Activated CD8-positive, alpha-beta memory T cell treated with anti-CD3 and anti-CD28 coated beads, Interleukin-2, amount 50 U/mL, for 1 hour (primary cell): Measurements from ENCODE around the gene TRPC4AP.
"Not testable (repeated sequence)": the region's sequence is repeated elsewhere in the genome, so short reads cannot be mapped to it uniquely, and the experiment has no call there.

ENCODE experiments used
- DNase-seq: peaks from one replicate; pipeline ENCODE4 v3.0.0-alpha.2; 2020; ENCODE audit errors: extremely low read depth

The TRPC4AP gene

DNA sequence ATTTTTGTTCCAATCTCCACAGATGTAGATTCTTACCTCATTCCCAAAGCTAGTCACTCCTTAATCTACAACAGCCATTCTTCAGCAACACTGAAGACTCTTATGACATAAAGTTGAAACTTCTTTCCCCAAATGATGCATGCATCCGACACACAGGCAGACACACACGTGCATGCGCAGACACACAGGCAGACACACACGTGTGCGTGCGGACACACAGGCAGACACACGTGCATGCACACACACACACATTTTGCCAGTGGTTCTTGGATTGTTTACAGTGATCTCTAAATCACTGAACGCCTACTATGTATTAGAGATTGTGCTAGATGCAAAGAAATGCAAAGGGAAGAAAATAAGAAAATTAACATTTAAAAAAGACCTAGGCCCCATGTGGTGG is 9.0 kb upstream of the TRPC4AP start:
- DNase-seq = no peak

DNA sequence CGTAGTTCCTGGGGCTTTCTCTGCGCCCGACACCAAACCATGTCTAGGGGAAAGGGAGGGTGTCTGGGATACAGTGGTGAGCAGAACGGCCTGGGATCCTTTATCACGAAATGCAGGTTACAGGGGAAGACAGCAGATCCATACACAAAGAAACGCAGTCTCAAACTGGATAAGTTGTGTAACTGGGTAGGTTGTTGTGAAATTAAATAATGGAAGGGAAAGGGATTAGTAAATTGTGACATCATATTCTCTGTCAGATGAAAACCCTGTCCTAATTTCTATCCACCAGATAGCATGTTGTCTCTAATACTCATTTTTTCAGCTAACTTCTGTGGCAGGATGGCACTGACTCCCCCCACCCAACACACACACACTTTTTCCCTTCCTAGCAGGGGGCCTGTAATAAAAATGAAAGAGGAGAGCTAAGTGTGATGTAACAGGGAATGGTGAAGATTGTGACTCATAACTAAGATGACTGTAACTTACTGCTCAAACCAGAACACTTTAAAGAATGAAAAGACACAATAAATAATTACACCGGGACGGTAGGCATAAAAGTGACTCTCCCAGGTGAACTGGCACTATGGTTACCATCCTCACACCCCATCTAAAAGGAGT is 769 bp upstream of the TRPC4AP start:
- DNase-seq = no peak

DNA sequence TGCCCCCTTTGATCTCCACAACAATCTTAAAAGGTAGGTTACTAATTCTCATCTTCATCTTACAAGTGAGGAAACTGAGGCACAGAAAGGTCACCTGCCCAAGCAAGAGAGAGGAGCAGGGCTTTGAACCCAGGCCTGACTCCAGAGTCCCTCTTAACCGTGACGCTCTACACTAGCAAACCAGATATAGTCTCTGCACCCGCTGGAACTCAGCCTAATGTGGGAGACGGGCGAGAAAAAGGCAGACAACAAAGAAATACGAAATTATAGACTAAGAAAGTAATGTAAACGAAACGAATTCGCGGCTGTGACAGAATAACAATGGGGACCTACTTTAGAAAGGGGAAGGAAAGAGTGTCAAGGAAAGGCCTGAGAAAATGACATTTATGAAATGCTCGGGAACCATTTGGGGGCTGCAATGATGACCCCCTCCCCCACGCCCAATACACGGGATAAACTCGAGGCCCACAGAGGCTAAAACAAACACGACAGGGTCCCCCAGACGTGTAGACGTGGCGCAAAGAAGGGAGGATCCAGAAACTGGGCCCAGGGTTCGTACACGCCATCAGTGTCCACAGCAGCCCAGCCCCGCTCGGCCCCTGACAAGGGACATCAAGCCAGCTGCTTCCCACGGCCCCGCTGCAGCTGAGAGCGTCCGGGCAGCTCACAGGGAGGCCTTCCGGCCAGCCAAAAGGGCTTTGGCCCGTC is 637 bp downstream of the TRPC4AP start:
- DNase-seq = no peak

DNA sequence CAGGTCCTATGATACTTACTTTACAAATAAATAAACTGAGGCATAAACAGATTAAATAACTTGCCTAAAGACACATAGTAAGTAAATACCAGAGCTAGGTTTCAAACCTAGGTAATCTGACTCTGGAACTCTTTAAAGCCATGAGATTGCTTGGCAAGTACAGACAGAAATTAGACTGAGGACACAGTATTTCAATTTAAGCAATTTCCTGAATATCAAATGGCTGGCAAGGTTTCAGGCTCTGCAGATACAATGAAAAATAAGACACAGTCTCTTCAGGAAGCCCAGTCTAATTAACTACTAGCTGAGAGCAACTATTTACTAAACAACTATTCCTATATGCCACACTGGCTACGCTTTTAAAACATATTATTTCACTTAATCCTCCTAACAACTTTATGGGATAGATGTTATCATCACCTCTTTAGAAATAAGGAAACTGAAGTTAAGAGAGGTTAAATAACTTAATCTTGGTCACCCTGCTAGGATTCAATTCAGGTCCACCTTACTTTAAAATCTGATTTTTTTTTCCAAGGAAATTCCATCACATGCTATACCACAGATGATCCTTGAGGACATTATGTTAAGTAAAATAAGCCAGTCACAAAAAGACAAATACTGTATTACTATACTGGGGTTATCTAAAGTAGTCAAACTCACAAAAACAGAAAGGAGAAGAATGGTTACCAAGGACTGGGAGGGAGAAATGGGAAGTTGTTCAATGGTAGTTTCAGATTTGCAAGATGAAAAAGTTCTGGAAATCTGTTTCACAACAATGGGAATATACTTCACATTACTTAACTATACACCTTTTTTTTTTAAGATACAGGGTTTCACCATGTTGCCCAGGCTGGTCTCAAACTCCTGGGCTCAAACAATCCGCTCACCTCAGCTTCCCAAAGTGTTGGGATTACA is 4.1 kb downstream of the TRPC4AP start:
- no peak for DNase-seq

DNA sequence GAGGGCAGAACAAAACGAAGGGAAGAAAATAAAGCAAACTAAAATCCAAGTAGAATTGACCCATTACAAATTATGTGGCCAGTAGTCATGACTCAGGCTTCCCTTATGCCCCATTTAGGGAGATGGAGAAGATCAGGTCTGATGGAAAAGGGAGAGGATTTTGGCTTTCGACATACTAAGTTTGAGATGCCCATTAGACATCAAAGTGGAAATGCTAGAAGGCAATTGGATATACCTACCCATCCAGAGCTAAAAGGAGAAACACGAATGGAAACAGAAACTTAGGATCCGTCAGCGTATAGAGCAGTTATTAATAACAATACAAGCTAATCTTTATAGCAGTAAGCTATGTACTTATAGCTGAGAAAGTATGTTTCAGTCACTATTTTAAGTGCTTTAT is 4.8 kb downstream of the TRPC4AP start:
- no peak for DNase-seq

DNA sequence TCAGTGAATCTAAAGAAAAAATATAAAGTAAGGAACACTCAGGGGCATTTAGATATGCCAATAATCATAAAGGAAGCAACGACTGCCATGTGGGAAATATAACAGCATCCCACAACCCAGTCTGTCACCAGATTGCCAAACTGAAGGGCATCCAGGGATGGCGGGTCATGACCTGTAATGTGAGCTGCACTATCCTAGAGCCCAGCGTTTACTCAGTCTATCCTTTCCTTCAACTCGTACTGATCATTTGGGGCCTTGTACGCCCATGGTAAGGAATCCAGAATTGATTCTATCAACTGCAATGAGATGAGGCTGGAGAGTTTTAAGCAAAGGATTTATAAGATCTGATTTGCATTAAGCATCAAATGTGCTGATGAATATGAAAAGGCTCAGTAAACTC is 5.3 kb downstream of the TRPC4AP start:
- DNase-seq = no peak

DNA sequence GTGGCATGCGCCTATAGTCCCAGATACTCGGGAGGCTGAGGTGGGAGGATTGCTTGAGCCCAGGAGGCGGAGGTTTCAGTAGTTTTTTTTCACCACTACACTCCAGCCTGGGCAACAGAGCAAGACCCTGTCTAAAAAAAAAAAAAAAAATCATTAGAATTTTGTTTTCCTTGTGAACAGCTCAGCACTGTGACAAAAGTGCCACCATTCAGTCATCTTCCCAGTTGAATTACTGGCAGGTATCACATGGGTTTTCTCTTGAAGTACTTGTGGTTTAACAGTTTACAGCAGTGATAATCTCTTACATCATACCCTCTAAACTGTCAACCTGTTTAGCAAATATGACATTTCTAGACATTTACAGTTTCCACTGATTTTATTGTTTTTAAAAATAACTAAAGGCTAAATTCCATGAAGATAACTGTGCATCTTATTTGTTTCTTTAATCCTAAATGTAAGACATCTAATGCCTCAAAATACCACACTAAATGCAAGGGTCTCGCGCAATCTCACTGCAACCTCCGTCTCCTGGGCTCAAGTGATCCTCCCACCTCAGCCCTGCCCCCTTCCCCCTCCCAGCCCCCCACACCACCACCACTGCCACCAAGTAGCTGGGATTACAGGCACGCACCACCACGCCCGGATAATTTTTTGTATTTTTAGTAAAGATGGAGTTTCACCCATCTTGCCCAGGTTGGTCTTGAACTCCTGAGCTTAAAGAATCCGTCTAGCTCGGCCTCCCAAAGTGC is 7.0 kb downstream of the TRPC4AP start:
- DNase-seq = no peak

DNA sequence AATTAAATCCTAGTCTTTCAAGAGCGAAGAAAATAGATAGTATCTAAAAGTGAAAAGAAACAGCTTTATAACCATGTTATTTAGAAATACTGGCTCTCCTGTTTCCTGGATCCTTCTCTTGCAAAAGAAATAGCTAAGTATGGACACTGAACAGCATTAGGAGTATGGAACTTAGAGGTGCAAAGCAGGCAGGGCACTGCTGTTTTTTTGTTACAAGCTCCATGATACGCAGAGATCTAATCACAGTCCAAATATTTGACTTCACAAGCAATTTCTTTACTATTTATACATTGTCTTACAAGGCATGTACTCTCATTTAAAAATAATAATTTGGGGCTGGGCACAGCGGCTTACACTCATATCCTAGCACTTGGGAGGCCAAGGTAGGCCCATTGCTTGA is 7.6 kb downstream of the TRPC4AP start:
- no peak for DNase-seq

DNA sequence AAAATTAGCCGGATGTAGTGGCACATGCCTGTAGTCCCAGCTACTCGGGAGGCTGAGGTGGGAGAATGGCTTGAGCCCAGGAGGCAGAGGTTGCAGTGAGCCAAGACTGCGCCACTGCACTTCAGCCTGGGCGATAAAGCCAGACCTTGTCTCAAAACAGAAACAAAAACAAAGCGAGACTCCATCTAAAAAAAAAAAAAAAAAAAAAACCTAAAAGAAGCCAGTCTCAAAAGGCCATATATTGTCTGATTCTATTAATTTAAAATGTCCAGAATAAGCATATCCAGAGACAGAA is 12.3 kb downstream of the TRPC4AP start:
- DNase-seq = not testable (repeated sequence)

DNA sequence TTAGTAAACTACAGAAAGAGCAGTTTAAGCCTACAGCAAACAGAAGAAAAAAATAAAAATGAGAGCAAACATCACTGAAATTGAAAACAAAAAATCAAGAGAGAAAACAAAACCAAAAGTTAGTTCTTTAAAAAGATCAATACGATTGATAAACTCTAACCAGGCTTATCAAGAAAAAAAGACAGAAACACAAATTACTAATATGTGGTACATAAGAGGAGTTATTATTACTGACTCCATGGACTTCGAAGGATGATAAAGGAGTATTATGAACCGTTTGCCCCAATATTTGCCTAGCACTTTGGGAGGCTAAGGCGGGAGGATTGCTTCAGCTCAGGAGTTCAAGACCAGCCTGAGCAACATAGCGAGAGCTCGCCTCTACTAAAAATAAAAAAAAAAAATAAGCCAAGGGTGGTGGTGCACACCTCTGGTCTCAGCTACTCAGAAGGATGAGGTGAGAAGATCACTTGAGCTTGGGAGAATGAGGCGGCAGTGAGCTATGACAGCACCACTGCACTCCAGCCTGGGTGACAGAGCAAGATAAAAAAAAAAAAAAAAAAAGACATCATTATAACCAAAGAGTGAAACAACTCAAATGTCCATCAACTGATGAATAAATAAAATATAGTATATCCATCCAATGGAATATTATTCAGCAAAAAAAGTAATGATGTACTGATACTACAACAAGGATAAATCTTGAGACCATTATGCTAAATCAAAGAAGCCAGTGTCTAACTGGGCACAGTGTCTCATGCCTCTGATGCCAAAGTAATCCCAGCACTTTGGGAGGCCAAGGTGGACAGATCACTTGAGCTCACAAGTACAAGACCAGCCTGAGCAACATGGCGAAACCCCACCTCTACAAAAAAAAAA is 12.9 kb downstream of the TRPC4AP start:
- no peak for DNase-seq

DNA sequence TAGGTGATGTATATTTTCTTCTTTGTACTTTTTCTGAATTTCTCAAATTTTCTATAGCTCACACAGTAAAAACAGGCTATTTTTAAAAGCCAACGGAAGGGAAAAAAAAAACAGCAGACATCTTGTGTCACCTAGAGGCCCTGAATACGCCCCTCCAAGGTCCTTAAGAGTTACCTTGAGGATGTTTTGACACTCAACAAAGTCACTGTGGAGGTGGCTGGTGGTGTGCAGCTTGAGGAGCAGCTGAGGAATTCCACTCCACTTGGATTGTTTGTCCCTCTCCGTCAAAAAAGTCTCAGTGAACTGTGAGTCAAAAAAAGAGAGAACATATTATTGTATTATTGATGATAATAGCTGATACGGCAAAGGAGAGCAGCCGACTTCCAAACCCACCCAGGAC is 14.7 kb downstream of the TRPC4AP start:
- DNase-seq = no peak

DNA sequence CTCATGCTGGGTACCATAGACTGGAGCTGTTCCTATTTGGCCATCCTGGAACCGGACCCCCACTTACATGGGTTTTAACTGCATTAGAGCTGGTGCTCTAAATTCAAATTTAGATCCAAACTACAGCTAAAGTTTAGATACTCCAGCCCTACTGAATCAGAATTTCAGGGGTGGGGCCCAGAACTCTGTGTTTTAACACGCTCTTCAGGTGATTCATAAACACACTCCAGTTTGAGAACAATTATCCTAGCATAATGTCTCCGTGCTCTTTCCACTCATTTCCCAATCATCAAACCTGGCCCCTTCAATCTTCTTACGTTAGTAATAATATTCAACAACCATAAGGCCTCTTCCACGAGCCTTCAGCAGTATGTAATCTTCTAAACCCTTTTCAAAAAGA is 15.3 kb downstream of the TRPC4AP start:
- DNase-seq = no peak

DNA sequence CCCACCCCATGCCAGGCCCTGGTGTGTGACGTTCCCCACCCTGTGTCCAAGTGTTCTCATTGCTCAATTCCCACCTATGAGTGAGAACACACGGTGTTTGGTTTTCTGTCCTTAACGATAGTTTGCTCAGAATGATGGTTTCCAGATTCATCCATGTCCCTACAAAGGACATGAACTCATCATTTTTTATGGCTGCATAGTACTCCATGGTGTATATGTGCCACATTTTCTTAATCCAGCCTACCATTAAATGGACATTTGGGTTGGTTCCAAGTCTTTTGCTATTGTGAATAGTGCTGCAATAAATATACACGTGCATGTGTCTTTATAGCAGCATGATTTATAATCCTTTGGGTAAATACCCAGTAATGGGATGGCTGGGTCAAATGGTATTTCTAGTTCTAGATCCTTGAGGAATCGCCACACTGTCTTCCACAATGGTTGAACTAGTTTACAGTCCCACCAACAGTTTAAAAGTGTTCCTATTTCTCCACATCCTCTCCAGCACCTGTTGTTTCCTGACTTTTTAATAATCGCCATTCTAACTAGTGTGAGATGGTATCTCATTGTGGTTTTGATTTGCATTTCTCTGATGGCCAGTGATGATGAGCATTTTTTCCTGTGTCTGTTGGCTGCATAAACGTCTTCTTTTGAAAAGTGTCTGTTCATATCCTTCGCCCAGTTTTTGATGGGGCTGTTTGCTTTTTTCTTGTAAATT is 21.0 kb downstream of the TRPC4AP start:
- not testable (repeated sequence) for DNase-seq

DNA sequence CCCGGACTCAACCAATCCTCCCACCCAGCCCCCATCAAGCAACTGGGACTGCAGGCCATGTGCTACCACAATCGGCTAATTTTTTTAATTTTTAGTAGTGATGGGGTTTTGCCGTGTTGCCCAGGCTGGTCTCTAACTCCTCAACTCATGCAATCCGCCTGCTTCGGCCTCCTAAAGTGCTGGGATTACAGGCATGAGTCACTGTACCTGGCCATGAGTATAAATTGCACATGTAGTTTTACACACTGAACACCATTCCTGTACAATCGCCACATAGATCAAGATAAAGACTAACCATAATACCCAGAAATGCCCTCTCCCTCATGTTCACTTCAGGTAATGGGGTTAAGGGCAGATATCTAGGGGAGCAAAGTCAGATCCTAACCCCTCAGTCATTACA is 26.4 kb downstream of the TRPC4AP start:
- DNase-seq = no peak

DNA sequence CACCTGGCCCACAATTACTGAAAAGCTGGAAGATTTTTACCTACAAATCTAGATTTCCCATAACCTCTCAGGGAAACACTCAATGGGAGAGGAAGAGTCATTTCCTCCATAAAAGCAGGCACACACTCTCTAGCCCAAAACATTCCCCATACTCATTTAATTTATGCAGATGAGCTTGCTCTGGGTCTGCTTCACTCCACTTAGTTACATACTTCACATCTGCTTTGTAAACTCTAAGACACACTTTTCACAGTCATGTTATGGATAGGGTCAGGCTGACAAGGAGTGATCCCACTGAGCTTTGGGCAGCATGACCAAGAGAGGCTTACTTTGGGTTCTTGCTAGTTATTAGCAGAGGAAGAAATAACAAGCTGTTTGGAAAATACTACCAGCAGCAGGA is 27.4 kb downstream of the TRPC4AP start:
- DNase-seq = no peak

DNA sequence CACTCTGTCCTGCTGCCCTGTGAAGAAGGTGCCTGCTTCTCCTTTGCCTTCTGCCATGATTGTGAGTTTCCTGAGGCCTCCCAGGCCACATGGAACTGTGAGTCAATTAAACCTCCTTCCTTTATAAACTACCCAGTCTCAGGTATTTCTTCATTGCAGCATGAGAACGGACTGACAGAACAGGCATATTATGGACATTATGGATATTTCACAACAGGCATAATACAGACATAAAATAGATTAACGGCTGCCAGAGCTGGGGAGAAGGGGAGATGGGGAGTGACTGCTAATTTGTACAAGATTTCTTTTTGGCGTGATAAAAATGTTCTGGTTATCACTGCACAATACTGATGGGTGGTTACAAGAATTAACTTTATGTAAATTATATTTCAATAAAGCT is 29.4 kb downstream of the TRPC4AP start:
- no peak for DNase-seq

DNA sequence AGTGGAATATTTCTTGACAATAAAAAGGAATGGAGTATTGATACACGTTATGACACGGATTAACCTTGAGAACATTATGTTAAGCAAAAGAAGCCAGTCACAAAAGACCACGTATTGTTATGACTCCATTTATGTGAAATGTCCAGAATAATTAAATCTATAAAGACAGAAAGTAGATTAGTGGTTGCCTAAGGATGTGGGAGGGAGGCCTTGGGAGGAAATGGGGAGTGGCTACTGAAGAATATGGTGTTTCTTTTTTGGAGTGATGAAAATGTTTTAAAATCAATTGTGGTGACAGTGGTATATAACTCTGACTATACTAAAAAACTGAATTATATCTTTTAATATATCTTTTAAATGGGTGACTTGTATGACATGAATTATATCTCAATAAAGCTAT is 30.1 kb downstream of the TRPC4AP start:
- DNase-seq = no peak

DNA sequence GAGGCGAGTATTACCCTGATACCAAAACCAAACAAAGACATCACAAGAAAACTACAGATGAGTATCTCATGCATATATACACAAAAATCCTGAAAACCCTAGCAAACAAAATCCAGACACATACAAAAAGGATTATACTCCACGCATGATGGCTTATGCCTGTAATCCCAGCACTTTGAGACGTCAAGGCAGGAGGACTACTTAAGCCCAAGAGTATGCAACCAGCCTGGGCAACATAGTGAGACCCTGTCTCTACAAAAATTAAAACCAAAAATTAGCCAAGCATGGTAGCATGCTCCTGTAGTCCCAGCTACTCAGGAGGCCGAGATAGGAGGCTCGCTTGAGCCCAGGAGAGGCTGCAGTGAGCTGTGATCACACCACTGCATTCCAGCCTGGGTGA is 32.4 kb downstream of the TRPC4AP start:
- DNase-seq = no peak

DNA sequence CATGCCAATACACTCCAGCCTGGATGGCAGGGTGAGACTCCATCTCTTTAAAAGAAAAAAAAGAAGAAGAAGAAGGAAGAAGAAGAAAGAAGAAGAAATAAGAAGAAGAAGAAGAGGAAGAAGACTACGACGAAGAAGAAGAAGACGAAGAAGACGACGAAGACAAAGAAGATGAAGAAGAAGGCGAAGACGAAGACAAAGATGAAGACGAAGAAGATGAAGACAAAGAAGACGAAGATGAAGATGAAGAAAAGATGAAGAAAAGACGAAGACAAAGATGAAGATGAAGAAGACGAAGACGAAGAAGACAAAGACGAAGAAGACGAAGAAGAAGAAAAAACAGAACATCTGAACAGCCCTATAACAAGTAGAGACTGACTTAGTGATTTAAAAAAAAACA is 33.0 kb downstream of the TRPC4AP start:
- no peak for DNase-seq

DNA sequence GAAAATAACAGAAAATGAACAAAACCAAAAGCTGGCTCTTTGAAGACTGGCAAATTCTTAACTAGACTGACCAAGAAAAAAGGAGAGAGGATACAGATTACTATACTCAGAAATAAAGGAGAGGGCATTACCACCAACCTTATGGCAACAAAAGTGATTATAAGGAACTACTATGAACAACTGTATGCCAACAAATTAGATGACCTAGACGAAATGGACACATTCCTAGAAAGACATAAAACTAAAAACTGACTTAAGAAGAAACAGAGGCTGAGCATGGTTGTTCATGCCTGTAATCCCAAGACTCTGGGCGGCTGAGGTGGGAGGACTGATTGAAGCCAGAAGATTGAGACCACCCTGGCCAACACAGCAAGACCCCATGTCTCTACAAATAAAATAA is 33.5 kb downstream of the TRPC4AP start:
- DNase-seq = no peak
